Activated naive CD4-positive, alpha-beta T cell treated with anti-CD3 and anti-CD28 coated beads, Interleukin-2, amount 50 U/mL, for 72 hours (primary cell): ENCODE data around the gene HABP4. TPM values are rescaled to one million over a fixed set of nuclear protein-coding genes. Genes with fewer than 3 reads are reported as not detected.

Experiments
- ATAC-seq, 2 donors: fragments of 150-1000 bp; cut with Tn5 transposase; 2 replicates each; pipeline ENCODE4 v1.10.0; 2021; ENCODE audit warnings: mild to moderate bottlenecking in 2 of 2, moderate library complexity in 2 of 2
- DNase-seq, 2 donors: peaks; one replicate each; pipeline ENCODE4 v3.0.0; 2021 to 2022; ENCODE audit warnings: low spot score in 2 of 2
- H3K27ac Mint-ChIP-seq, 2 donors: one replicate each; pipeline ENCODE4 v1.8.0; 2022; ENCODE audit warnings: mild to moderate bottlenecking in 2 of 2, mixed read lengths in 2 of 2
- H3K36me3 Mint-ChIP-seq, 2 donors: one replicate each; pipeline ENCODE4 v1.8.0; 2022; ENCODE audit warnings: mixed read lengths in 2 of 2
- H3K9me3 Mint-ChIP-seq, 2 donors: one replicate each; pipeline ENCODE4 v1.8.0; 2022; ENCODE audit warnings: mixed read lengths in 2 of 2
- total RNA-seq, 2 donors: library from RNA; stranded (reverse); gene quantifications; one replicate each; pipeline ENCODE4 v1.2.3, GENCODE V29; 2022

HABP4 gene
- total RNA-seq, 2 donors from 2014 or later = 6.4 to 15.7 TPM

GRCh38 chr9:96485280-96485679 is 35.3 kb downstream of the HABP4 start:
- ATAC-seq (no peak), DNase-seq (no peak)
- Mint-ChIP-seq H3K9me3 (no peaks in the 10 kb centered on the region), H3K27ac (peak overlapping the region in 1 of 2 donors; percentile 64), H3K36me3 (peaks cover 13 to 20% of the 10 kb centered on the region in 2 donors)

GRCh38 chr9:96486386-96487028 is 36.5 kb downstream of the HABP4 start:
- ATAC-seq (no peak), DNase-seq (no peak)
- Mint-ChIP-seq H3K27ac (no peak overlapping the region), H3K36me3 (peaks cover 17 to 23% of the 10 kb centered on the region in 2 donors), H3K9me3 (no peaks in the 10 kb centered on the region)

- H3K9me3 Mint-ChIP-seq = no peaks in the 10 kb centered on the region
- ATAC-seq (no peak), DNase-seq (no peak)
- no peak overlapping the region for H3K27ac Mint-ChIP-seq
- H3K36me3 Mint-ChIP-seq = peaks cover 20 to 28% of the 10 kb centered on the region in 2 donors
These were observed 37.0 kb downstream of the HABP4 start for GRCh38 chr9:96487029-96487396.

- ATAC-seq (no peak), DNase-seq (no peak)
- H3K27ac Mint-ChIP-seq = no peak overlapping the region
- peaks cover 12 to 28% of the 10 kb centered on the region in 2 donors for H3K36me3 Mint-ChIP-seq
- H3K9me3 Mint-ChIP-seq = no peaks in the 10 kb centered on the region
These were observed 38.0 kb downstream of the HABP4 start for GRCh38 chr9:96487949-96488348.

GRCh38 chr9:96489482-96489979 is 39.6 kb downstream of the HABP4 start:
- no peak for DNase-seq
- Mint-ChIP-seq H3K9me3 (no peaks in the 10 kb centered on the region), H3K27ac (no peak overlapping the region), H3K36me3 (peaks cover 12 to 20% of the 10 kb centered on the region in 2 donors)
- ATAC-seq = no peak

- Mint-ChIP-seq H3K9me3 (no peaks in the 10 kb centered on the region), H3K27ac (peak overlapping the region in 1 of 2 donors; percentile 68), H3K36me3 (peaks cover 12 to 16% of the 10 kb centered on the region in 2 donors)
- DNase-seq (no peak), ATAC-seq (no peak)
These were observed 40.6 kb downstream of the HABP4 start for GRCh38 chr9:96490534-96491078.

GRCh38 chr9:96491079-96491879 is 41.3 kb downstream of the HABP4 start:
- Mint-ChIP-seq H3K9me3 (no peaks in the 10 kb centered on the region), H3K36me3 (peaks cover 12% of the 10 kb centered on the region in 2 donors), H3K27ac (peak overlapping the region; percentile 68 to 96)
- ATAC-seq = peak; percentile 92 to 96
- peak in 1 of 2 donors; percentile 69 for DNase-seq

GRCh38 chr9:96491880-96492525 is 42.0 kb downstream of the HABP4 start:
- DNase-seq (no peak), ATAC-seq (no peak)
- Mint-ChIP-seq H3K36me3 (peaks cover 12% of the 10 kb centered on the region in 2 donors), H3K9me3 (no peaks in the 10 kb centered on the region), H3K27ac (peak overlapping the region; percentile 68 to 96)

- Mint-ChIP-seq H3K27ac (peak overlapping the region in 1 of 2 donors; percentile 67), H3K9me3 (no peaks in the 10 kb centered on the region), H3K36me3 (peaks cover 12% of the 10 kb centered on the region in 2 donors)
- ATAC-seq = no peak
- no peak for DNase-seq
These were observed 43.1 kb downstream of the HABP4 start for GRCh38 chr9:96492993-96493531.

- ATAC-seq (no peak), DNase-seq (no peak)
- H3K27ac Mint-ChIP-seq = peak overlapping the region in 1 of 2 donors; percentile 67
- no peaks in the 10 kb centered on the region for H3K9me3 Mint-ChIP-seq
- peaks cover 12% of the 10 kb centered on the region in 2 donors for H3K36me3 Mint-ChIP-seq
These were observed 43.8 kb downstream of the HABP4 start for GRCh38 chr9:96493757-96494156.

- Mint-ChIP-seq H3K36me3 (peaks cover 12% of the 10 kb centered on the region in 2 donors), H3K27ac (peak overlapping the region in 1 of 2 donors; percentile 67), H3K9me3 (no peaks in the 10 kb centered on the region)
- ATAC-seq (no peak), DNase-seq (no peak)
These were observed 44.3 kb downstream of the HABP4 start for GRCh38 chr9:96494215-96494800.

GRCh38 chr9:96495341-96495740 is 45.4 kb downstream of the HABP4 start:
- no peak for DNase-seq
- Mint-ChIP-seq H3K9me3 (no peaks in the 10 kb centered on the region), H3K36me3 (peaks cover 7% of the 10 kb centered on the region in 2 donors), H3K27ac (no peak overlapping the region)
- no peak for ATAC-seq

- no peak for DNase-seq
- Mint-ChIP-seq H3K36me3 (peaks cover 3 to 5% of the 10 kb centered on the region in 2 donors), H3K9me3 (no peaks in the 10 kb centered on the region), H3K27ac (no peak overlapping the region)
- no peak for ATAC-seq
These were observed 46.6 kb downstream of the HABP4 start for GRCh38 chr9:96496368-96497116.

- ATAC-seq = no peak
- Mint-ChIP-seq H3K9me3 (no peaks in the 10 kb centered on the region), H3K27ac (no peak overlapping the region), H3K36me3 (no peaks in the 10 kb centered on the region)
- DNase-seq = no peak
These were observed 47.1 kb downstream of the HABP4 start for GRCh38 chr9:96497117-96497399.

GRCh38 chr9:96498796-96499195 is 48.8 kb downstream of the HABP4 start:
- Mint-ChIP-seq H3K9me3 (no peaks in the 10 kb centered on the region), H3K36me3 (no peaks in the 10 kb centered on the region), H3K27ac (peak overlapping the region in 1 of 2 donors; percentile 32)
- DNase-seq (no peak), ATAC-seq (no peak)

GRCh38 chr9:96499257-96499656 is 49.3 kb downstream of the HABP4 start:
- Mint-ChIP-seq H3K27ac (peak overlapping the region in 1 of 2 donors; percentile 32), H3K36me3 (no peaks in the 10 kb centered on the region), H3K9me3 (no peaks in the 10 kb centered on the region)
- no peak for ATAC-seq
- DNase-seq = no peak
